HG03103 (cell line): Measurements from ENCODE around the gene PAWR.
"Not testable (repeated sequence)": the region's sequence is repeated elsewhere in the genome, so short reads cannot be mapped to it uniquely, and the experiment has no call there.

Source experiments
- ATAC-seq: cut with Tn5 transposase; IDR thresholded peaks from one replicate; pipeline ENCODE4 v1.9.1; 2021; ENCODE audit warnings: low read depth; ENCODE audit not compliant: unreplicated experiment

Gene PAWR

GRCh38 chr12:79687711-79688260 lies 3.0 kb downstream of the PAWR start:
- no peak for ATAC-seq

- no peak for ATAC-seq
Observed at GRCh38 chr12:79686171-79686570, 4.6 kb downstream of the PAWR start.

GRCh38 chr12:79685068-79685467 lies 5.7 kb downstream of the PAWR start:
- no peak for ATAC-seq

- ATAC-seq: not testable (repeated sequence)
Observed at GRCh38 chr12:79684338-79684737, 6.4 kb downstream of the PAWR start.

- ATAC-seq: no peak
Observed at GRCh38 chr12:79682593-79682992, 8.2 kb downstream of the PAWR start.

- ATAC-seq: no peak
Observed at GRCh38 chr12:79681008-79681590, 9.7 kb downstream of the PAWR start.

- no peak for ATAC-seq
Observed at GRCh38 chr12:79680051-79680450, 10.7 kb downstream of the PAWR start.

GRCh38 chr12:79678306-79678705 lies 12.5 kb downstream of the PAWR start:
- no peak for ATAC-seq

GRCh38 chr12:79677672-79678071 lies 13.1 kb downstream of the PAWR start:
- ATAC-seq: no peak

- ATAC-seq: no peak
Observed at GRCh38 chr12:79676579-79676978, 14.2 kb downstream of the PAWR start.

GRCh38 chr12:79674629-79675028 lies 16.1 kb downstream of the PAWR start:
- no peak for ATAC-seq

- ATAC-seq: no peak
Observed at GRCh38 chr12:79673354-79673753, 17.4 kb downstream of the PAWR start.

GRCh38 chr12:79668113-79668512 lies 22.7 kb downstream of the PAWR start:
- no peak for ATAC-seq

GRCh38 chr12:79665212-79665887 lies 25.4 kb downstream of the PAWR start:
- ATAC-seq: no peak

- no peak for ATAC-seq
Observed at GRCh38 chr12:79664518-79664917, 26.2 kb downstream of the PAWR start.

- no peak for ATAC-seq
Observed at GRCh38 chr12:79662046-79662811, 28.5 kb downstream of the PAWR start.

- ATAC-seq: no peak
Observed at GRCh38 chr12:79661629-79662028, 29.1 kb downstream of the PAWR start.

- no peak for ATAC-seq
Observed at GRCh38 chr12:79659961-79660431, 30.8 kb downstream of the PAWR start.

- ATAC-seq: no peak
Observed at GRCh38 chr12:79658221-79658620, 32.5 kb downstream of the PAWR start.

- ATAC-seq: no peak
Observed at GRCh38 chr12:79657136-79657535, 33.6 kb downstream of the PAWR start.

- no peak for ATAC-seq
Observed at GRCh38 chr12:79655036-79655435, 35.7 kb downstream of the PAWR start.
